Measurements from ENCODE around the gene FAU.
"Not testable (repeated sequence)": the region's sequence is repeated elsewhere in the genome, so short reads cannot be mapped to it uniquely, and the experiment has no call there.

Gene FAU

DNA sequence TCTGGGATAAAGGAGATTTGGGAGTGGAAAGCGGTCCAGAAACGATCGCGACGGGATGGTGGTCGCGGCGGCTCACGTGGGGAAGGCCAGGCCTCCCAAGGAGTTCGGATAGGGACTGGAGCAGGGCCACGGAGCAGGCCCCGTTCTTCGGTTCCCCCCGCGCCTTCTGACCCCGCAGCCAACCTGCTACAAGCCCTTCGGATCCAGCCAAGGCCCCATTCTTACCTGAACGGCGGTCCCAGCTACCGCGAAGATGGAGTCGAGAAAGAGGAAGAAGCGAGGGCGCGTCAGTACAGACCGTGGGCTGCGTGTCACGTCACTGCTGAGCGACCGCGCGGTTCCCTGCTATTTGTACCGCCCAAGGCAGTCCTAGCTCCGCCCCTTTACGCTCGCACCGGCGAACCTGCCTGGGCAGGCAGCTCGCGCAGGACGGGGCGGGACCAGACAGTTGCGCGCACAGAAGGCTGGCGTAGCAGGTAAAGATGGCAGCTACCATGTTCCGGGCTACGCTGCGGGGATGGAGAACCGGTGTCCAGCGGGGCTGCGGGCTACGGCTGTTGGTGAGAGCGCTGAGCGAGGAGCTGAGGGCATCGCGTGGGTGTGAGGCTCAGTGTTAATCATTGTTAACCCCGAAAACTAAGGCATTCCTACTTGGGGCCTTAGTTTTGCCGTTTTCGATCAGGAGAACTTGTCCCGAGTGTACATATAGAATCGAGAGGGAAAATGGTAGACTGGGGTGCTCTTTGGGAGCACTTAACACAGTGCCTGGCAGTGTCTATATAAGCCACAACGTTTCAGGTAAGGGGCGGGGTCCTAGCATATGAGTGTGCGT lies at the start of gene FAU, which contains the start of gene MRPL49:
TSS of gene FAU (minus strand) at position 270 of the 832 bp plus-strand sequence. CDS start 321 bp downstream, outside the sequence.
TSS of gene MRPL49 (plus strand) at position 457 of the 832 bp plus-strand sequence. CDS start at position 483, 26 bp downstream.
- peak; percentile 99 for DNase-seq

DNA sequence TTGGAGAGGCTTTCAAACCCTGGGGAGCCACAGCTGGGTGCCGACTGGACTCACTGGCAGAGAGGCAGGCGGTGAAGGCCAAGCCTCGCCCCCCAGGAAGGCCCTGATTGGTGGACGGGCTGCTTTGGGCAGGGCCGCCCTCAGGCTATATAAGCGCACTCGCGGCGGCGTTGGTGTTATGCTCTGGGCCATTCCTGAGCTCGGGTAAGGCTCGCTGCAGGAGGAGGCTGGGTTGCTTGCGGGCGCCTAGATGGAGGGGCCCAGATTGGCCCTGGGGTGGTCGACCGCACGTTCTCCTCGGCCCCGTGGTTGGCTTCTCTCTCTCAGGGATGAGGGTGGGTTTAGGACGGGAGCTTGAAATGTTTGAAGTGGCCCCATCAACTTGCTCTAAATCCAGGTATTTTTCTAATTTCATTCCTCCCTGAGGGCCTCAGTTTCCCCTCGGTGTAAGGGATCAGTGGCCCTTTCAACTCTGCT lies 48.2 kb upstream of the FAU start, which contains the start of gene SPDYC:
TSS of gene SPDYC (plus strand) at position 176 of the 477 bp plus-strand sequence. CDS start 1,125 bp downstream, outside the sequence.
- no peak for DNase-seq

DNA sequence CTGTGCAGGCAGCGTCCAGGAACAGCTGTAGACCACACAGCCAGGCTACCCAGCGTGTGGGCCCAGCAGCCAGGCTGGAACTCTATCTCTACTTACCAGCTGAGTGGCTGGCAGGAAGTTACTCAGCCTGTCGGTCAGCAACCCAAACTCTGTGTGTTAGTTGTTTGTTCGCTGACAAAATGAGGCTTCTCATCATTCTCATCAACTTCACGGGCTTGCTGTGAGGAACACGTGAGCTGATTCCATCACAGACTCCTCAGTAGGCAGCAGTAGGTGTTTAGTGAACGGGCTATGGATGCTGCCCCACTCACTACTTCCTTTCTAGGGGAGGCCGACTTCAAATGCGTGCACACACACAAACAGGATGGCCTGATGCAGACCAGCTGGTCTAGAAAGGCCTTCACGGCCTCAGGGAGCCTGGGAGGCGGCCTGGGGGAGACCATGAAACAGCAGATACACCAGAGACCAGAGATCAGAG lies 47.3 kb upstream of the FAU start:
- no peak for DNase-seq

DNA sequence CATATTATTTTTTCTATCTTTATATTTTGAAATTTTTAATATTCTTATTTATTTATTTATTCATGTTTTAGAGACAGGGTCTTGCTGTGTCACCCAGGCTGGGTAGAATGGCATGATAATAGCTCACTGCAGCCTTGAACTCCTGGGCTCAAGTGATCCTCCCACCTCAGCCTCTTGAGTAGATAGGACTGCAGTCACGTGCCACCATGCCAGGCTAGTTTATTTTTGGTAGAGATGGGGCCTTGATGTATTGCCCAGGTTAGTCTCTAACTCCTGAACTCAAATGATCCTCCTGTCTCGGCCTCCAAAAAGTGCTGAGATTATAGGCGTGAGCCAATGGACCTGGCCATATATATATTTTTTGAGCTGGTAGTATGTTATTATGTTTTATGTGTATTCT lies 45.7 kb upstream of the FAU start:
- DNase-seq, result no peak

DNA sequence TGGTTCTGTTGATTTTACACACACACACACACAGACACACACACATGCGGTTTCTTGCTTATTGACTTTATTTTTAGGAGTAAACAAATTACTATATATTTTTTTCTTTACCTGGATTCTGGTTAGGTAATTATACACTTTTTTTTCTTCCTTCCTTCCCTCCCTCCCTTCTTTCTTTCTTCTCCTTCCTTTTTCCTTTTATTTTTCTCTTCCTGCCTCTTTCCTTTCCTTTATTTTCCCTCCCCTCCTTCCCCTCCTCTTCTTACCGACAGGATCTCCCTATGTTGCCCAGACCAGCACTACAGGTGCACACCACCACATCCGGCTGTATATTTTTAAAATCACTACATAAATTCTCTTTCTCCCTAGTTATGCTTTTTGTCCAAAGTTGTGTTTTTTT lies 45.0 kb upstream of the FAU start:
- DNase-seq, result no peak

DNA sequence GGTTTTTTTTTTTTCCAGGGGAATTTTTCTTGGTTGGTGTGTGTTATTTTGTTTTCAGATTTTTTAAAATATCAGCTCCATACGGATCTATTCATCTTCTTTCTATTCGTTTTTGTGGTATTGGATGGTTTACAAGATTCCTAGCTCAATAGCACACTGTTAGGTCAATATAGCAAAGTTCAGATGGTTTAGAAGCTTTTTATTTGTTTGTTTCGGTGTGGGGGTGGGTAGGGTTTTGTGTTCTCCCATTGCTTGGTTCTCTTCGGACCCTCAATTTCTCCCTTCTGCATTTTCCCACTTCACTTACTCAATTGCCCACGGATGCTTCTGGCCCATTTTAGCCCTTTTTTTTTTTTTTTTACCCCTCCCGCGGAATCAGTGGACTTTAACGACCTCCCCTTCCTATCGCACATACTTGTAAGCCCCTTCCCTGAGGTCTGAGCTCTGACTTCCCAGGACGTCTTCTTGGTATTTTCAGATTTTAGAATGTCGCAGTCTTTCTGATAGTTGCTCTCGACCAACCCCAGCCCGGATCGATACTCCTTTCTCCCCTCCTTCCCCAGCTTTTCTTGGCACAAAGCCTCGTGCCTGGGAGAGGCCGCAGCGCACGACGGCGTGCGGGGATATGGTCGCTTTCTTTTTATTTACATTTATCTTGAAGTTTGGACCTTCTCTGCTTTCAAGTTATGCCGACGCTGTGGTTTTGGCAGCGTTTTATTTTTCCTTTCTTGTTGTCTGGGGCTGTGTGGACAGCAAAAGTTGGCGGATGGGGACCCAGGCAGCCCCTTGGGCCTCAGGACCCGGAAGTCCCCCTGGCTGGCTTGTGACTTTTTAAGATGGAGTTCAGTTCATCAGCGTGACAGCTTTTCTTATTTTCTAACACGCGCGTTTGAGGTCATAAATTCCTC lies 43.7 kb upstream of the FAU start:
- DNase-seq, result no peak

DNA sequence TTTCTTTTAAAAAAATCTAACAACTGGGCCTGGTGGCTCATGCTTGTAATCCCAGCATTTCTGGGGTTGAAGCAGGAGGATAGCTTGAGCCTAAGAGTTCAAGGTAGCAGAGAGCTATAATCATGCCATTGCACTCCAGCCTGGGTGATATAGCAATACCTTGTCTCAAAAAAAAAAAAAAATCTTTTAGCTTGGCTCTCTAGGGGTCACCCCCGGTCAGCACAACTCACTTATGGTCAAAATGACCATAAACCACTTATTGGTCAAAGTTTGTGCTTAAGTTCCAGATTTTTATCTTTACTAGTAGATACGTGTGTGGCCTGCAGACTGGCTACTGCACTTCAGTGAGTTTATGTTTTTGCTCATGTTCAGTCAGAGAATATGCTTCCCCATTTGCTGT lies 41.8 kb upstream of the FAU start:
- no peak for DNase-seq

DNA sequence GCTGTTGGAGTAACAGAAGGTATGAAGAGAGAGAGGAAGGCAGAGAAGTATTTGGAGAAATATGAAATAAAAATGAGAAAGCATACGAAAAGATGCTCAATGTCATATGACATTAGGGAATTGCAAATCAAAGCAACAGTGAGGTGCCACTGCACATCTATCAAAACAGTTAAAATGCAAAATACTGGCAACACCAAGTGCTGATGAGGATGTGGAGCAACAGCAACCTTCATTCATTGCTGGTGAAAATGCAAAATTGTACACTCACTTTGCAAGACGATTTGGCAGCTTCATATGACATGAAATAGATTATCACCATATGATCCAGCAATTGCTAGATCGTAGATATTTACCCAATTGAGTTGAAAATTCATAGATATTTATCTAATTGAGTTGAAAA lies 38.7 kb upstream of the FAU start:
- DNase-seq, result no peak

DNA sequence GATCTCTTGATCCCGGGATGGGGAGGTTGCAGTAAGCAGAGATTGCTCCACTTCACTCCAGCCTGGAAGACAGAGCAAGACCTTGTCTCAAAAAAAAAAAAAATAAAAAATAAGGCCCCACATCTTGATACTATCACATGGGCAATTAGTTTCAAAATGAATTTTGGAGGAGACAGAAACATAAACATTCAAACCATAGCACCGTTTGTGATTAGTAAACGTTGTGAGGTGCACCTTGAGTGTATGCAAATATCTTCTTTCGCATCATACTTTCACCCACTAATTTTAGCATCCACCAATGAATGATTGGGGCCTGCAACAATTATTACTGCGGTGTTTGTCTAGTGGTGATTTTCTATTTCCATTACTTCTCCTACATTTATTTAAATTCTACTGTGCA lies 37.1 kb upstream of the FAU start:
- no peak for DNase-seq

DNA sequence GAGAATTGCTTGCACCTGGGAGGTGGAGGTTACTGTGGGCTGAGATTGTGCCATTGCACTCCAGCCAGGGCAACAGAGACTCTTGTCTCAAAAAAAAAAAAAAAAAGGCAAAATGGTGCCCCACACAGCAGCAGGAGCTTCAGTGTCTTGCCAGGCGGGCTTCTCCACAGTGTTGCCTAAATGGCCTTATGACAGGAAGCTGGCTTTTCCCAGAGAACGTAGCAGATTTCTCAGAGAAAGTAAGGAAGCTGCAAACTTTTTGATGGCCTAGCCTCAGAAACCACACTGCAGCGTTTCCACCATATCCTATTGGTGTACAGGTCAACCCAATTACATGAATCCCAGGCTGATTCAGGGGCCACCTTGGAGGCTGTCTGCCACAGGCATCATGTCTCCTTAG lies 35.4 kb upstream of the FAU start:
- DNase-seq, result no peak

DNA sequence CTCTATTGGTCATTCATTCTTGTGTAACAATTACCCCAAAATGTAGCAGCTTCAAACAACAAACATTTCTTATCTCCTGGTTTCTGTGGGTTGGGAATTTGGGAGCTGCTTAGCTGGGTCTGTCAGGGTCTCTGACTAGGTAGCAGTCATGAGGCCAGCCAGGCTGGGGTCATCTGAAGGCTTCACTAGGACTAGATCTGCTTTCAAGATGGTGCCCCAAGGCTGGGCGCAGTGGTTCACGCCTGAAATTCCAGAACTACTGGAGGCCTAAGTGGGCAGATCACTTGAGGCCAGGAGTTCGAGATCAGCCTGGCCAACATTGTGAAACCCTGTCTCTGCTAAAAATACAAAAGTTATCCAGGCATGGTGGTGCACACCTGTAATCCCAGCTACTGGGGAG lies 35.0 kb upstream of the FAU start:
- no peak for DNase-seq

DNA sequence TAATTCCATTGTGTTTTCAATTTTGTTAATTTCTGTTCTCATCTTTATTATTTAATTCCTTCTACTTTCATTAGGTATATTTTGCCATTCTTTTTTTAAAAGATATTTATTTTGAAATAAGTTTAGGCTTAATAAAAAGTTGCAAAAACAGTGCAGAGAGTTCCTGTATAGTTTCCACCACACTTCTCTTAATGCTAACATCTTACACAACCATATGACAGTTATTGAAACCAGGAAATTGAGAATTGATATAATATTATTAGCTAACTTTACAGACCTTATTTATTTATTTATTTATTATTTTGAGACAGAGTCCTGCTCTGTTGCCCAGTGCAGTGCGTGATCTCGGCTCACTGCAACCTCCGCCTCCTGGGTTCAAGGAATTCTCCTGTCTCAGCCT lies 34.3 kb upstream of the FAU start:
- DNase-seq, result no peak

DNA sequence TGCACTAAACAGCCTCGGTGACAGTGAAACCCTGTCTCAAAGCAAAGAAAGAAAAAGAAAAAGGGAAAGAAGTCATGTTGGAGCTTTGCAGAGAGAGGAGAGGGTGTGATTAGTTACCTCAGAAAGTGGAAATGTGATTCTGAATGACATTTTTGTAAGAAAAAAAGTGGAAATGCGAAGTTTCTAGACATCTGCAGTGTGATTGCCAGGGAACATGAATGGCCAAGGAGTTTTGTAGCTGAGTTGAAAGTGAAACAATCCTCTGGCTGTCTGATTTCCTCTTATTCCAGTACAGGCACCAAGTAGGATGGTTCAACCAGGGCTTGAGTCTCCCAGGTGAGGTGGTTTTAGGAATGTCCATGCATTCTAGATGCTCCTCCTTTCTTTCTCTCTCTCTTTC lies 30.2 kb upstream of the FAU start:
- DNase-seq, result no peak

DNA sequence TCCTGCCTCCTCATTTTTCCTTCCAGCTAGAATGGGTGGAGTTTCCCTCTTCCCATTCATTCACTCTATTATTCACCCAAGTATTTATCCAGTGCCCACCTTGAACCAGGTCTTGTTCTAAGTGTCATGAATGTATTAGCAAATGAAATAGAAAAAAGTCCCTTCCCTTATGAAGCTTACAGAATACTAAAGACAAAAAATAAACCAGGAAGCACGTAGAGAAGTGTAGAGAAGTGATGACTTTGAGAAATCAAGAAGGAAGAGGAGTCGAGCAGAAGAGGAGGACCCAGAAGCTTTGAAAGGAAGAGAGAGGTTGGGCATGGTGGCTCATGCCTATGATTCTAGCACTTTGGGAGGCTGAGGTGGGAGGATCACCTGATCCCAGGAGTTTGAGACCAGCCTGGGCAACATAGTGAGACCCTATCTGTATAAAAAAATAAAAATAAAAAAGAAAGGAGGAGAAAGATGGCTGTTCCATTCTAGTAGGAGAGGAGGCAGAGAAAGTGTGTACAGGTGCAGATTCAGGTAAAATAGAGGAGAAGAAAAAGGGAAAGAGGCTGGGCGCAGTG lies 29.5 kb upstream of the FAU start:
- DNase-seq, result no peak

DNA sequence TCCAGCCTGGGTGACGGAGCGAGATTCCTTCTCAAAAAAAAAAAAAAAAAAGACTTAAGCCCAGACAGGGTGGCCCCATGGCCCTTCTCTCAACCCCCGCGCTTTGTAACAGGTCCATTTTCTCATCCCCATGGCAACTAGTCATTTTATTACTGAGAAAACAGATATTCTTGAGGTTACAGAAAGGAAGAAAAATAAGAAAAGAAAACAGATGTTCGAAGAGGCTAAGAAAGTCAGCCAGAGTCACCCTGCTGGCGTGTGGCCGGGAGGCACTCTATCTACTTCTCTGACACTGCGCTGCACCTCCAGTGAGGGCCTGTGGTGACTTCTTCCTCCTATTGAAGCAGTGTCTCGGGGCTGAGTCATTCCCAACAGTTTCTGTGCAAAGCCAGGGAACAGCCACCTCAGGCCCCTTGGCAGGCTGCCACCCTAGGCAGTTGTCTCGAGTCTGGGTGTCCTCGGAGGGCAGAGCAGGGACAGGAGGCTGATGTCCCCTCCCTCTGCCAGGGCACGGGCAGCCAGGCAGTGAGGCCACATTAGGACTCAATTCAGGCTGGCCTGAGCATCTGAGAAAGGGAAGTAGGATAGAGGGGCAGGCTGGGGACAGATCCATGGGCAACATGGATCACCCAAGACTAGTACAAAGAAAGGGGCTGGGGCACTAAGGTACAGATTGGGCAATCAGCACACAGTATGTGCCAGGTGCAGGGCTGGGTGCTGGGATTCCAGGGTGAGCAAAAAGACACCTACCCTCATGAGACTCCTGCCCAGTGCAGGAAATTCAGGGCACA lies 28.8 kb upstream of the FAU start:
- DNase-seq, result peak; percentile 19

DNA sequence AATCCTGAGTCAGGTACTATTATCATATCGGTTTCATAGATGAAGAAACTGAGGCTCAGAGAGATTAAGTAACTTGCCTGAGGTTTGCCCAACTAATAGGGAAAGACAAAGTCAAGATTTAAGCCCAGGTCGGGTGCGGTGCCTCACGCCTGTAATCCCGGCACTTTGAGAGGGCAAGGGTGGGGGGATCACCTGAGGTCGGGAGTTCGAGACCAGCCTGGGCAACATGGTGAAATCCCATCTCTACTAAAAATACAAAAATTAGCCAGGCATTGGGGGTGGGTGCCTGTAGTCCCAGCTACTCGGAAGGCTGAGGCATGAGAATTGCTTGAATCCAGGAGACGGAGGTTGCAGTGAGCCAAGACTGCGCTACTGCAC lies 28.2 kb upstream of the FAU start:
- DNase-seq, result not testable (repeated sequence)

DNA sequence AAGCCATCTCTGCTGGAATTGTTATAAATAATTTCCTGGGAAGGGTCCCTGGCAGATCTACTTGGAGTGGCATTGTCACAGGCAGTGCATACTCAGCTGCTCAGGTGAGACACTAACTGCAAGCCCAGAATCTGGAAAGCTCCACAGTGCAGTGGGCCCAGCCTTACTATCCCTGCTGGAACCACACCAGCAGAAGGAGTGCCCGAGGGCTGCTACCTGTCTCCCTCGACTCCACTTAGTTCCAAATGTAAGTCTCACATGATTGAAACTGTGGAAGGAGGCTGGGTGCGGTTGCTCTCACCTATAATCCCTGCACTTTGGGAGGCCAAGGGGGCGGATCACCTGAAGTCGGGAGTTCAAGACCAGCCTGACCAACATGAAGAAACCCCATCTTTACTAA lies 26.7 kb upstream of the FAU start:
- DNase-seq, result no peak

DNA sequence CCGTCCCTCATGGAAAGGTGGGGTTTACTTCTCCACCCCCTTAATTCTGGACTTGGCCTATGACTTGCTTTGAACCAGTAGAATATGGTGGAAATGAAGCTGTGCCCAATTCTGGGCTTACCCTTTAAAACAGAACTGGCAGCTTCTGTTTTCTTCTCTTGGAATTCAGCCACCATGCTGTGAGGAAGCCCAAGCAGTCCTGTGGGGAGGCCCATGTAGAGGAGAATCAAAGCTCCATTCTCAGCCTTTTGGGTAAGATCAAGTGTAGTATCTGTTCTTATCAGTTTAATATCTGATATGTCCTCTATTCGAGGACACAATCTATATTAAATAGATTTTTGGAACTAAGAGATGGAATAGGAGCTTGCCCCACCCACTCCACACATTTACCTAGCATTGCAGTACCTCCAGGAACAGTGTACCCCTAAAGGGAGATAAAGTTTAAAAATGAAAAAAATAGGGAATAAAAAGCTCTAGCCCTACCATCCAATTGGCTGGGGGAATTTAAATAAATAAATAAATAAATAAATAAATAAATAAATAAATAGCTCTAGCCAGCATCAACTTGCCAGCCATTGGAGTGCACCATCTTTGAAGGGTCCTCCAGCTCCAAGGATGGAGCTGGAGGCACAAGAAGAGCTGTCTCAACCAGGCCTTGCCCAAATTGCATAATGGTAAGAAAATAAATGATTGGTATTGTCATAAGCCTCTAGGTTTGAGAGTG lies 25.6 kb upstream of the FAU start:
- DNase-seq, result no peak

DNA sequence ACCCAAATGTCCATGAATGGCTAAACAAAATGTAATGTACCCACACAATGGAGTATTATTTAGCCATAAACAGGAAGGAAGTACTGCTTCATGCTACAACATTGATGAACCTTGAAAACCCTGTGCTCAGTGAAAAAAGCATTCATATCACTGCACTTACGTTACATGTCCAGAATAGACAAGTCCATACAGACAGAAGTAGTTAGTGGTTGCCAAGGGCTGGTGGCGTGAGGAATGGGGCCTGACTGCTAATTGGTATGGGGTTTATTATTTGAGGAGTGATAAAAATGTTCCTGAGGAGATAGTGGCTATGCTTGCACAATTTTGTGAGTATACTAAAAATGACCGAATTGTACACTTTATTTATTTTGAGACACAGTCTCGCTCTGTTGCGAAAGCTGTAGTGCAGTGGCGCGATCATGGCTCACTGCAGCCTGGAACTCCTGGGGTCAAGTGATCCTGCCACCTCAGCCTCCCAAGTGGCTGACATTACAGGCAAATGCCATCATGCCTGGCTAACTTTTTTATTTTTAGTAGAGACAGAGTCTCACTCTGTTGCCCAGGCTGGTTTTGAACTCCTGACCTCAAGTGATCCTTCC lies 20.1 kb upstream of the FAU start:
- no peak for DNase-seq

DNA sequence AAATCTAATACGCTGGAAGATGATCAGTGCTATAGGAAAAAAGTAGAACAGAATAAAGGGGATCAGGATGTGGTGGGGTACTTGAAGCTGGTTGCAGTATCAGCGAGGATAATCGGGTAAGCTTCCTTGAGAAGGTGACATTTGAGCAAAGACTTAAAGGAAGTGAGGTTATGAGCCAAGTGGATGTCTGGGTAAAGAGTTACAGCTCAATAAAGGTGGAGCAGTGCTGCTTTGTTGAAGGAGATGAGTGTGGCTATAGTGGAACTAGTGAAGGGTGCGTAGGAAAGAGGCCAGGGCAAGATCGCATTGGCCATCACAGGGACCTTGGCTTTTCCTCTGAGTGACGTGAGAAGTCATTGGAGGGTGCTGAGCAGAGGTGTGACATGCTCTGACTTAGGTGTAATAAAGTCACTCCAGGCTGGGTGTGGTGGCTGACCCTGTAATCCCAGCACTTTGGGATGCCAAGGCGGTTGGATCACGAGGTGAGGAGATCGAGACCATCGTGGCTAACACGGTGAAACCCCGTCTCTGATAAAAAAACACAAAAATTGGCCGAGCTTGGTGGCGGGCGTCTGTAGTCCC lies 14.7 kb upstream of the FAU start:
- no peak for DNase-seq

DNA sequence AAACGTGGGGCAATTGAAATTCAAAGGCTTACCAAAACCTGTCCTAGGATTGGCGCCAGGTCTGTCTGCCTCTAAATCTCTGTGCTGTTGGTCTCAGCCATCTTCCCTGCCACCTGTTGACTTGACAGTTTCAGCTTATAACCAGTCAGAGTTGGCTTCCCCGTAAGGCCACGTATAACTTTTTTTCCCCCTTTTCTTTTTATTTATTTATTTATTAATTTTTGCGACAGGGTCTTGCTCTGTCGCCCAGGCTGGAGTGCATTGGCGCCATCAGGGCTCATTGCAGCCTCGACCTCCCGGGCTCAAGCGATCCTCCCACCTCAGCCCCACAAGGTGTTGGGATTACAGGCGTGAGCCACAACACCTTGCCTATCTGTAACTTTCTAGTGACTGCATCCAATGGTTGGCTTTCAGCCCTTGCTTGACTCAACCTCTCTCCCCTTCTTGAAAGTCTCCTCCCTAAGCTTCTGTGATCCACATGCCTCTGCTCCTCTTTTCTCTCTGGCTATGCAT lies 13.8 kb upstream of the FAU start:
- no peak for DNase-seq

All from NCI-H774 (cell line).